Mammary epithelial cell (primary cell): ENCODE results near the gene TINAGL1.

ENCODE experiments used
- CTCF ChIP-seq, 2 donors: IDR thresholded peaks in 1 of 2; conservative IDR thresholded peaks in 1 of 2; 2 replicates each; pipeline ENCODE4 v1.5.1; 2011 to 2012; ENCODE audit warnings: inconsistent platforms in 2 of 2, low read length in 2 of 2, mild to moderate bottlenecking in 2 of 2, control low read depth in 1 of 2, low read depth in 1 of 2; ENCODE audit not compliant: insufficient read depth in 1 of 2; ENCODE audit errors: extremely low read depth in 1 of 2
- EZH2 ChIP-seq: IDR thresholded peaks from 2 replicates; pipeline ENCODE4 v1.6.1; 2012; ENCODE audit warnings: low read length, inconsistent platforms, borderline replicate concordance

GRCh38 chr1:31568895-31569595 lies 7.3 kb upstream of the TINAGL1 start:
- TF ChIP-seq CTCF (conservative IDR thresholded peaks at IDR 0.05 in 1 of 2, IDR thresholded peaks at IDR 0.05 in 1 of 2; ENCODE audit: extremely low read depth in 1 of 2, insufficient read depth in 1 of 2, low read depth in 1 of 2, low read length in 2 of 2): no peak
- no peak for TF ChIP-seq EZH2
